ENCODE measurements around the gene ARHGAP24.

- TF ChIP-seq CTCF (IDR thresholded peaks at IDR 0.05; ENCODE audit: extremely low read depth in 1 of 2, insufficient read depth in 1 of 2, low read depth in 1 of 2, low read length in 2 of 2): no peak
- TF ChIP-seq POLR2A (IDR thresholded peaks at IDR 0.05; ENCODE audit: low read depth, low read length): no peak
- TF ChIP-seq EZH2 (IDR thresholded peaks at IDR 0.05; ENCODE audit: borderline replicate concordance, low read depth, low read length, severe bottlenecking): no peak
- no peak for TF ChIP-seq FOS (IDR thresholded peaks at IDR 0.05; ENCODE audit: borderline replicate concordance, insufficient read depth, low read length)
Observed at GRCh38 chr4:85430226-85430625, 44.7 kb upstream of the ARHGAP24 start.

Measured in endothelial cell of umbilical vein (primary cell).